ENCODE data around the gene UBR3.

DNA sequence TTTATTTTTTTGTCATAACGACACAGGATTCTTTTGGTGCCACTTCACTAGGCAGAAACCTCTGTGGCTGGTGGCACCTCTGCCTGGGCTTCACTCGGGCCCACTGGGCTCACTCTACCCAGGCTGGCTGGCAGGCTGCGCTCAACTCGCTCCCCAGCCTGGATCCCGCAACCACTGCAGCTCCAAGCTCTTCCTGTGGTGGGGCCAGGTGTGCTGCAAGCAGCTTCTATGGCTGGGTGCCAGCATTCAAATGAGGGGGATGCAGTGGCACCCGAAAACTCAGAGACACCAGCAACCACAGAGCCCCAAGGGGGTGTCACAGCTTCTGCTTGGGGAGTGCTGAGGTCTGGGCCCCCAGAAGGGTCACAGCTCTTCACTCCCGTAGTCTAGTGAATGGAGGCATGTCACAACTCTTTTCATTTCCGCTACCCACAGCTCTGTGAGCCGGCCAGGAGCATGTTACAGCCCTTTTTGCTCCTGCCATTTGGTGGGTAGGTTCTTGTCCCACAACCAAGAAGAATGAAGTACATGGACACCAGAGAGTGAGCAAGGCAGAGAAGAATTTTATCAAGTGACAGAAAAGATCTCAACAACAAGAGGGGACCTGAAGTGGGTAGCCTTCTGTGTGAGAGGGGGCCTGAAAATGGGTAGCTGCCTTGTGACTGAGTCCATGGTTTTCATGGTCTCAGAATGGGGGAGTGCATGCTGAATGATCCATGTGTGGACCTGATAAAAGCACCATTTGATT, 170.1 kb downstream of the UBR3 start:
- TF ChIP-seq, protein P1, sequence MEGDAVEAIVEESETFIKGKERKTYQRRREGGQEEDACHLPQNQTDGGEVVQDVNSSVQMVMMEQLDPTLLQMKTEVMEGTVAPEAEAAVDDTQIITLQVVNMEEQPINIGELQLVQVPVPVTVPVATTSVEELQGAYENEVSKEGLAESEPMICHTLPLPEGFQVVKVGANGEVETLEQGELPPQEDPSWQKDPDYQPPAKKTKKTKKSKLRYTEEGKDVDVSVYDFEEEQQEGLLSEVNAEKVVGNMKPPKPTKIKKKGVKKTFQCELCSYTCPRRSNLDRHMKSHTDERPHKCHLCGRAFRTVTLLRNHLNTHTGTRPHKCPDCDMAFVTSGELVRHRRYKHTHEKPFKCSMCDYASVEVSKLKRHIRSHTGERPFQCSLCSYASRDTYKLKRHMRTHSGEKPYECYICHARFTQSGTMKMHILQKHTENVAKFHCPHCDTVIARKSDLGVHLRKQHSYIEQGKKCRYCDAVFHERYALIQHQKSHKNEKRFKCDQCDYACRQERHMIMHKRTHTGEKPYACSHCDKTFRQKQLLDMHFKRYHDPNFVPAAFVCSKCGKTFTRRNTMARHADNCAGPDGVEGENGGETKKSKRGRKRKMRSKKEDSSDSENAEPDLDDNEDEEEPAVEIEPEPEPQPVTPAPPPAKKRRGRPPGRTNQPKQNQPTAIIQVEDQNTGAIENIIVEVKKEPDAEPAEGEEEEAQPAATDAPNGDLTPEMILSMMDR (IDR thresholded peaks at IDR 0.05 in 8 of 11, conservative IDR thresholded peaks at IDR 0.05 in 3 of 11): no peak
- no peak for TF ChIP-seq POLR2A (IDR thresholded peaks at IDR 0.05)
